GM18498 (cell line): ENCODE measurements around the gene TGM1.
"Not testable (repeated sequence)": the region's sequence is repeated elsewhere in the genome, so short reads cannot be mapped to it uniquely, and the experiment has no call there.

Source experiments
- ATAC-seq: cut with Tn5 transposase; IDR thresholded peaks from one replicate; pipeline ENCODE4 v1.9.1; 2021; ENCODE audit warnings: mild to moderate bottlenecking, moderate library complexity; ENCODE audit not compliant: unreplicated experiment

Gene TGM1

GRCh38 chr14:24234095-24235005, 28.6 kb downstream of the TGM1 start:
- no peak for ATAC-seq

GRCh38 chr14:24233538-24233866, 29.5 kb downstream of the TGM1 start:
- no peak for ATAC-seq

- peak; percentile 59 for ATAC-seq
Observed at GRCh38 chr14:24232645-24233537, 30.1 kb downstream of the TGM1 start, which contains the start of gene GMPR2. Gene GMPR2, plus strand, starts transcription at chr14:24232929. Its CDS starts 325 bp downstream, at chr14:24233254.

GRCh38 chr14:24232121-24232644, 30.8 kb downstream of the TGM1 start, which contains the start of gene NEDD8:
Gene NEDD8, minus strand, starts transcription at chr14:24232367. Its CDS starts 100 bp downstream, at chr14:24232267.
- ATAC-seq: peak; percentile 77

DNA sequence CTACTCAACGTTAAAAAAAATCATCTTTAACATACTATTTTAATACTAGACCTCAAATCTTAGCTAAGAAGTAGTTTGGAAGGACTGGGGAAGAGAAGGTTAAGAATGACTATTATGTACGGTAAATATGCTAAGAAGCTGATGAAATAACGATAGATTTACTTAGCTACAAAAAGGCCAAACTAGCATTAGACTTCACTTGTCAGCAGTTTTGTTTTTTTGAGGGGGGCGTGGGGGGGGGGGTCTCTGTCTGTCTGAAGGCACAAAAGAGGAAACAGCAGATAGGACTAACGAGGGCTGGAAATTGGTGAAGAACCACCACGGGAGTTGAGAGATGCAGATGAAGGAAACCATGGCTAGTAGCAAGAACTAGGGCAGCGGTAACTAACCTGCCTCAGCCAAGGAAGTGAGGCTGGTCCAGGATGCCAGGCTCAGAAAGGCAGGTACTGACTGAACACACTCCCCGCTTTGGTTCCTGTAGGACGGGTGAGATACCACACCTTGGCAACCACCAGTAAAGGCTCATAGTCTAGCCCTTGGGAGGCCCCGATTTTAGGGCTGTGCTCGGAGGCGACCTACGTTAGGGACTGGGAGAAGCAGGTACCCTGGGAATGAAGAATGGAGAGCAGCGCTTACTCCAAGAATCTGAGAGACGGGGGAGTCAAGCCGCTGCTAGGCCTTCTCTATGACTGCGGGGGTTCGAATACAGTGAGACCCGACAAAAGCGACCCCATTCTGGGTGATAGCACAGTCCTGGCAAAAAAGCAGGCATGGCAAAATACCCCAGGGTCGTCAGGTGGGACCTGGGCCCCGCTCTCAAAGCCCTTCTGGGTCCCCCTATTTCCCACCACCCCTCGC, 31.5 kb downstream of the TGM1 start:
- peak; percentile 8 for ATAC-seq

DNA sequence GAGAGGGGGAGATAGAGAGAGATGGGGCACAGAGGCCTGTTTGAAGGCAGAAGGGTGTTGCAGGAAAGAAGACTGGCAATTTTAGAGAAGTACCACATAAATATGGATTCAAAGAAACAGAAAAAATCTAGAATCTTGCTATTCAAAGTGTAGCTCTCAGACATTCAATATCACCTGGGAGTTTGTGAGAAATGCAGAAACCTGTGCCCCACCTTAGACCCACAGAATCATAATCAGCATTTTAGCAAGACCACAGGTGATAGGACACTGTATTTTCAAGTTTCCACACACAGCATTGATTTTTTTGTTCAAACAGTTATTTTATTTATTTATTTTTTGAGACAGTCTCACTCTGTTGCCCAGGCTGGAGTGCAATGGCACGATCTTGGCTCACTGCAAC, 34.1 kb downstream of the TGM1 start:
- ATAC-seq: no peak

GRCh38 chr14:24226473-24226872, 36.5 kb downstream of the TGM1 start:
- ATAC-seq: no peak

DNA sequence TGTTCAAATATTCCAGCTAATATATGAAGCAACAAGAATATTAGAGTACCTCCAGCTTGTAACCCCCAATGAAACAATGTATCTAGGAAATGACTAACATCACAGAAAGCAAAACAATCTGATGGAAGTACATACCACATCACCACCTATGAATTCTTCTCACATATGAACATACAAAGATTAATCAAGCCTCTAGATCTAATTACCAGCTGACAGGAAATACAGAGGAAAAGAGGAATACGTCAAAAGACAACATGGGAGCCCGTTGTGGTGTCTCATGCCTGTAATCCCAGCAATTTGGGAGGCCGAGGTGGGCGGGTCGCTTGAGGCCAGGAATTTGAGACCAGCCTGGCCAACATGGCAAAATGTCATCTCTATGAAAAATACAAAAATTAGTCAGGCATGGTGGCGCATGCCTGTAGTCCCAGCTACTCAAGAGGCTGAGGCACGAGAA, 38.3 kb downstream of the TGM1 start:
- no peak for ATAC-seq

DNA sequence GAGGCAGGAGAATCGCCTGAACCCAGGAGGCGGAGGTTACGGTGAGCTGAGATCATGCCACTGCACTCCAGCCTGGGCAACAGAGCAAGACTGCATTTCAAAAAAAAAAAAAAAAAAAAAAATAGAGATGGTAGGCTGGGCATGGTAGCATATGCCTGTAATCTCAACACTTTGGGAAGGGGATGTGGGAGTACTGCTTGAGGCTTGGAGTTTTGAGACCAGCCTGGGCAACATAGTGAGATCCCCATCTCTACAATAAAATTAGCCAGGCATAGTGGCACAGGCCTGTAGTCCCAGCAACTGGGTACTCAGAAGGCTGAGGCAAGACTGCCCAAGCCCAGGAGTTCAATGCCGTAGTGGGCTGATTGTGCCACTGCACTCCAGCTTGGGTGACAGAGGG, 40.0 kb downstream of the TGM1 start:
- ATAC-seq: not testable (repeated sequence)

DNA sequence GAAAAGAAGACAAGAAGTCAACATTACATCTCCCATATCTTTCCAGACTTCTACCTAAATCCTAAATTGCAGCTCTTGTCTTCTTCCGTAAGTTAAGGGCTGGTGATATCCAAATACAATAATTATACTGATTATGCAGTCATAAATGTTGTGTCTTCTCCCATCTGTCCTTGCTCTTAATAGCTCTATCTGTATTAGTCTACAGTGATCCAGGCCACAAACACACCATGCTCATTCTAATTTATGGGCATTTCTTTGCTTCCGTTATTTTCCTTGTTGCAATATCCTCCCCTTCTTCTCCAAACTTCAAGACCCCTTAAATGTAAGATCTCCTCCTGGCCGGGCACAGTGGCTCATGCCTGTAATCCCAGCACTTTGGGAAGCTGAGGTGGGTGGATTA, 43.5 kb downstream of the TGM1 start:
- ATAC-seq: no peak

DNA sequence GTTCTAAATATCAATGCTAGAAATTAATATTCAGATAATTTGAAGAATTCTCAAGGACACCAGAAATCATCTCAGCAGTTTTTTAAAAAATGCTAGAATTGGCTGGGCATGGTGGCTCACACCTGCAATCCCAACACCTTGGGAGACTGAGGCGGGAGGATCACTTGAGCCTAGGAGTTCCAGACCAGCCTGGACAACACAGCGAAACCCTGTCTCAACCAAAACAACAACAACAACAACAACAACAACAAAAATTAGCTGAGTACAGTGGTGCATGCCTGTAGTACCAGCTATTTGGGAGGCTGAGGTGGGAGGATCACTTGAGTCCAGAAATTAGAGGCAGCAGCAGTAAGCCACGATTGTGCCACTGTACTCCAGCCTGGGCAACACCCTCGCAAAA, 43.9 kb downstream of the TGM1 start:
- no peak for ATAC-seq

DNA sequence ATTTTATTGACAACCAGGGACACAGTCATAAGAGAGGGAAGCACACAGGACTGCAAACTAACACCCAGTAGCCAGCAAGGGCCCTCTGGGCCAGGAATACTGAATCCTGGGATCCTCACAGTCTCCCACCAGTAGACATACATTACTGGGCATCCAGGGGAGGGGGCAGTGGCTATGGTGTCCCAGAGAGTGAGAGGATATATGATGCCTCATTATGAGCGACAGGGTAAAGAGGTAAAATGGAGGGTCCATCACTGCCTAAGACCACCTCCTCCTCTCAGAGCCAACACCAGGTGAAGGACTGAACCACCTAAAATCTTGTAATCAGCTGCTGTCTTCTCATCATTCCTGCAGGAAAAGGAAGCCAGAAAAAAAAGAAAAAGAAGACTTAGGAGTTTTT, 46.1 kb downstream of the TGM1 start:
- ATAC-seq: not testable (repeated sequence)

DNA sequence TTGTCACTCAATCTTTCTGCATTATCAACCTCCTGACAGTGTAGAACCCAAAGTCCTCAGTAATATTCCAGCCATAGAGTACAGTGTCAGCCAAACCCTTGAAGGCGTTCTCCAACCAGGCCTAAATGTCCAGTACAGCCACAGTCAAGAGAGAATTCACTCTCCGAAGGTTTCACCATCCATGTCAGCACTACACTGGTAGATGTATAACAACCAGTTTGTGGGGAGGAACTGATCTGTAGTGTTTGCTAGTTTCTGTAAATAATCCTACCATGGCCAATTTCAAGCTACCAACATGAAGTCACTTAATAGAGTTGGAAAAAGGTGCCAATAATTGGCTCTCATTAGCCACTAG, 46.7 kb downstream of the TGM1 start:
- no peak for ATAC-seq

DNA sequence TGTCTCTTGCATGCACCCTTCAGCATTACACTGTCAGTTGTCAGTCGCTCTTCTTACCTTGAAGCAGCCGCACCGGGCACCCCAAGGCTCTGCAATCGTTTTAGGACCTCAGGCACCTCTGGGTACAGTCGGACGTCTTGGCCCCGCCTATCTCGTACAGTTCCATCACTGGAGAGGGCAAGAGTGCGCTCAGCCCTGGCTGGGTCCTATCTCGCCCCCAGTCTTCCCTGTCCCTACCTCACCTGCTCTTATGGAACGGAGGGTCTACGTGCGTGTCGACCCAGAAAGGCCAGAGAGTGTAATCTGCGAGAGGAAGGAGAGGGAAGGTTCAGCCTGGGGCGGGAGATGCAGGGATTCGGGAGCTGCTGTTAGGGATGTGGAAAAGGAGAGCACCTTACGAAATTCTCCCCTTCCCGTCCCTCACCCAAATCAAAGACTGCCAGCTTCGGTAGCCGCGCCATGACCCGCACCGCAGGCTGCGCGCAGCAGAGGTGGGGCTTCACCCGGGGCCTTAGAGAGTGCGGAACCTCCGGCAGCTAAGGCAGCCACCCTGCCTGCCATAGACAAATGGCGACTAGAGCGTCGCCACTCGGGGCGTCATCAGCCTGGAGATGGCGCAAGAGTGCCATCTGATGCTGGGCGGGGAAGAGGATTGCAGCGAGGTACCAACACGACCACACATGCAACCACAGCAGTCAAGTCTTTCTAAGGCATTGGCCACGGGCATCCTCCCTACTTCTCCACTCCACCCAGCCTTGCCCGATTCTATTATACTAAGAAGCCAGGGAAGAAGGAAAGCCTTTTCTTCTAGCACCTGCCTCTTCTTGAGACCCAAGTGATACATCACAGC, 47.3 kb downstream of the TGM1 start, which contains the start of gene MDP1:
TSS of gene MDP1 (minus strand) at position 572 of the 850 bp plus-strand sequence. CDS start at position 461, 111 bp downstream.
- peak; percentile 69 for ATAC-seq

DNA sequence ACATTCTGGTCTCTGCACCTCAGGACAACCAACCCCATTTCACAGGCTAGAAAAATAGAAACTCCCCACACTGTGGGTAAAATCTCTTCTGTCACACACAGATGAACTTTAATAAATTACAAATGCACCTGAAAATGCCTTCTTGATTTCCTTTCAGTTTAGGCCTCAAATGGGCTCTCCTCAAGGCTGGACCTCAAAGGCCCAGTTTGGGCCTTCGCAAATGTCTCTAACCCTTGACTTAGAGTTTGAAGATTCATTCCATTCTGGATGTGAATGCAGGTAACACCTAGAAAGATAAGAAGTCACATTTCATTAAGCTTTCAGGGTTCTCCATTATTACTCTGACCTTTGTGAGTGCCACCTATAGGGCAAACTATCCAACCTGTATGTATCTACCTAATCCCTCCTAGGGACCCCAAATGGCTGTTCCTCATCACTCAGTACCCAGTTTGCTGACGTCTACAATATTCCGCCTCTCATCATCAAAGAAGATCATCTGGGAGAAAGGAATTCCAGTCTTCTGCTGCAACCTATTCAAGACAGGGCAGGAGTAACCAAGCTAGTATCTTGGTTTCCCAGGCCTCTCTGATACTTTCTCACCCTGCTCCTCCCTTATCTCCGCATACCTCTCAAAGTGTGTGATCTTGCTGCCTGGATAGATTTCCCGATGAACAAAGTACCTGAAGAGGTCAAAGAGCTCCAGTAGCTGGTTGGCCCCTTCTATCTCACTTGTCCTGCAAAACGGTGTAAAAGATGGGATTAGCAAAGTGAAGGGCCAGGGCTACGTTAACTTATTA, 48.9 kb downstream of the TGM1 start:
- no peak for ATAC-seq

DNA sequence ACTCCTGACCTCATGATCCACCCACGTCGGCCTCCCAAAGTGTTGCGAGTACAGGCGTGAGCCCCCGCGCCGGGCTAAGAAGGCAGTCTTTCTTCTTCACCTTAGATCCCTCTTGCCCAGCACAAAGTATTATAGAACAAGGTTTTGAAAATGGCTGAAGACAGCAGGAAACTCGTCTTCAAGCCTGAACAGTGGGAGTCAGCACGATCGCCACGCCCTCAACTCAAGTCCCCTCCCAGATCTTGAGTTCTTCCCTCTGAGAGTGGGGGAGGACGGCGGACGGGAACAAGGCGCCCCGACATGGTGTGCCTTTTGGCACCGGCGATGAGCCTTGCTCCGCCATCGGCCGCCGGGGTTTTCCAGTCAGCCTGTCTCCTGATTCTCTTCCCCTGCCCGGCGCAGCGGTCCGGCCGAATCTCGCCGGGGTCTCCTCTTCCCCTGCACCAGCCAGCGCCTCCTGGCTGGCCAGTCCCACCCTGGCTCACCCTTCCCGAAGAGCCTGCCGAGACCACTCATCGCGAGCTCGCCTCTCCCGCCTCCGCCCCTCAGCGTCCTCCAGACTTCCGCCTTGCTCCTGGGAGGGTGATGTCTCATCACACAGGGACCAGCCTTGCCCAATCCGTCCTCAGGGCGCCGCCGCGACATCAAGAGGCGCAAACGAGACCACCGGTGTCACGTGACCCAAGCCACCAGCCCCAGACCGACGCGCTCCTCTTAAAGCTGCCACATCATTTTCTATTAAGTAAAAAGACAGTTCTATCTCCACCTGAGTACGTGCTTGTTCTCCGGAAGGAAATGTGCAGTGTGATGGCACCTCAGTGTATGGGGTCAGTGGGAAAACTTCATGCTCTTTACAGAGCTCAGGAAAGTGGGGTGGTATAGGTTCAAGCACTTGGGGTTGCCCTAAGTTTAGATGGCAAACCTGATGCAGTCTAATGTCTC, 49.8 kb downstream of the TGM1 start, which contains the start of gene CHMP4A:
TSS of gene CHMP4A (minus strand) at position 565 of the 942 bp plus-strand sequence. CDS start at position 516, 49 bp downstream.
- ATAC-seq: peak; percentile 74

- ATAC-seq: no peak
Observed at GRCh38 chr14:24211311-24211710, 51.7 kb downstream of the TGM1 start.
